Pericardium fibroblast (primary cell): ENCODE measurements around the gene IPO11. TPM values are rescaled to one million over a fixed set of nuclear protein-coding genes. Genes with fewer than 3 reads are reported as not detected.

ENCODE experiments used
- total RNA-seq: library from RNA; depleted of rRNA; stranded (reverse); fragments of >200 nt; gene quantifications from 2 replicates; pipeline ENCODE4 v1.2.3, GENCODE V29; 2015

The IPO11 gene
- total RNA-seq, result 8.0 and 10.0 TPM in 2 replicates

GRCh38 chr5:62412549-62413329 is at the start of gene IPO11:
TSS of gene IPO11 (plus strand) at chr5:62412763. CDS start at chr5:62437280, 24,517 bp downstream.

GRCh38 chr5:62403411-62404250 is 8.9 kb upstream of the IPO11 start, which contains the start of gene DIMT1:
TSS of gene DIMT1 (minus strand) at chr5:62403905. CDS start at chr5:62403772, 133 bp downstream.

GRCh38 chr5:62578540-62578939 is 166.0 kb downstream of the IPO11 start, which contains the start of gene LRRC70:
TSS of gene LRRC70 (plus strand) at chr5:62578819. CDS start at chr5:62579439, 620 bp downstream.

Other genes starting within 250 kb of the IPO11 start
- 22.8 and 33.6 TPM in 2 replicates for gene KIF2A, start 106.6 kb upstream of the IPO11 start, total RNA-seq
- 25.9 and 32.0 TPM in 2 replicates for gene DIMT1, start 8.9 kb upstream of the IPO11 start, total RNA-seq
- 0.51 and 1.2 TPM in 2 replicates for gene LRRC70, start 166.1 kb downstream of the IPO11 start, total RNA-seq